Memory B cell (primary cell): Measurements from ENCODE around the gene SLC22A1.

ENCODE experiments used
- ATAC-seq: fragments of 150-1000 bp; cut with Tn5 transposase; 2 replicates; pipeline ENCODE4 v1.10.0; 2021; ENCODE audit warnings: low read depth, mild to moderate bottlenecking, moderate library complexity
- DNase-seq, 2 donors: peaks; one replicate each; pipeline ENCODE4 v3.0.0; 2022; ENCODE audit warnings: low spot score in 2 of 2
- H3K27ac Mint-ChIP-seq: one replicate; pipeline ENCODE4 v1.8.0; 2022; ENCODE audit warnings: mild to moderate bottlenecking, moderate library complexity, mixed read lengths
- H3K27me3 Mint-ChIP-seq: one replicate; pipeline ENCODE4 v1.8.0; 2022; ENCODE audit warnings: mixed read lengths
- H3K36me3 Mint-ChIP-seq: one replicate; pipeline ENCODE4 v1.8.0; 2022; ENCODE audit warnings: mild to moderate bottlenecking, mixed read lengths
- H3K4me1 Mint-ChIP-seq: one replicate; pipeline ENCODE4 v1.8.0; 2022; ENCODE audit warnings: mixed read lengths
- H3K4me3 Mint-ChIP-seq: one replicate; pipeline ENCODE4 v1.8.0; 2022; ENCODE audit warnings: mild to moderate bottlenecking, moderate library complexity, mixed read lengths
- H3K9me3 Mint-ChIP-seq: one replicate; pipeline ENCODE4 v1.8.0; 2022; ENCODE audit warnings: mixed read lengths

SLC22A1 gene

DNA sequence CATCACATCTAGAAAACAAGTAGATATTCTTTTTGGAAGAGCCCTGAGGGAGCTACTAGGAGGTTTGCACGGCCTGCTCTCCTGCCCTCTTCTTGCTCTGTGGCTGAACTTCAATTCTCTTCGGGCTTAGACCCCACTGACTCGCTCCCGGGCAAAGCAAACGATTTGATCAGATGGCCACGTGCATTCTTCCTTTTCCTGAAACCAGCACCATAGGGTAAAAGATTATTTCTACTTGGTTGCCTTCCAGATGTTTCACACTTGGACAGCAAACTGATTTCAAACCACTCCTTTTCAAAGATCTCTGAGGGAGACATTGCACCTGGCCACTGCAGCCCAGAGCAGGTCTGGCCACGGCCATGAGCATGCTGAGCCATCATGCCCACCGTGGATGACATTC is at the start of gene SLC22A1:
SLC22A1 (plus strand) TSS at position 258 of the 400 bp plus-strand sequence; CDS start at position 379, 121 bp downstream.
- Mint-ChIP-seq H3K27me3 (no peaks in the 10 kb centered on the region), H3K27ac (no peak within 1 kb of the TSS), H3K4me3 (no peak within 1 kb of the TSS), H3K36me3 (peaks cover 11% of the 10 kb centered on the region), H3K9me3 (no peaks in the 10 kb centered on the region), H3K4me1 (no peaks in the 10 kb centered on the region)
- DNase-seq, result no peak
- ATAC-seq, result no peak

DNA sequence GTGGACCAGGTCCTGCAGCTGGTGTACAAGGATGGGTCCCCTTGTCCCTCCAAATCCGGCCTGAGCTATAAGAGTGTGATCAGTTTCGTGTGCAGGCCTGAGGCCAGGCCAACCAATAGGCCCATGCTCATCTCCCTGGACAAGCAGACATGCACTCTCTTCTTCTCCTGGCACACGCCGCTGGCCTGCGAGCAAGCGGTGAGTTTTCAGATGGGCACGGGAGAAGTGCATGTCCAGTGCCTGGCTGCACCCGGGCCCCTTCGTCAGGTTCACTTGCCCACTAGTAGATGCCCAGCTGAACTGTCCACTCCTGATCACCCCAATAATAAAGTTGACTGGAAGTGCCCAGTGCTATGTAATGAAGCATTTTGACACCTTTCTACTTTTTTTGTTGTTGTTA is 48.3 kb upstream of the SLC22A1 start:
- Mint-ChIP-seq H3K4me1 (peaks cover 38% of the 10 kb centered on the region), H3K27me3 (no peaks in the 10 kb centered on the region), H3K27ac (no peak overlapping the region), H3K9me3 (no peaks in the 10 kb centered on the region), H3K36me3 (peaks cover 33% of the 10 kb centered on the region), H3K4me3 (no peak overlapping the region)
- ATAC-seq (no peak), DNase-seq (no peak)

DNA sequence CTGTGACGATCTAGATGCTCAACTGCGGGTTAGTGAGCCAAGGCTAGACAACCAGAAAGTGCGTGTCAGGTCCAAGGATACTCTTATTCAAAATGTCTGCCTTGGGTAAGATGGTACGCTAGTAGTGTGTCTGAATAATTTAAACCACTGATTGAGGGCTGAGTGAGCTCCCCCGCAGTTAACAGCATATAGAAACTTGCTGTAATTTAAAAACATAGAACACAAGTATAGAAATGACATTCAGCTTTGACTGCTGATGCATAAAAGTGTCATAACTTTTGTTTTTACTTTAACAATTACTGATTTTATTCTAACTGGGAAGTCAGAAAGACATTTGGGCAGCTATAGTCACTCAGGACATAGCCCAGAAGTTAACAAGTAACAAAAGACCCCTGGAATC is 45.6 kb upstream of the SLC22A1 start:
- Mint-ChIP-seq H3K36me3 (peaks cover 33% of the 10 kb centered on the region), H3K27ac (no peak overlapping the region), H3K27me3 (no peaks in the 10 kb centered on the region), H3K9me3 (no peaks in the 10 kb centered on the region), H3K4me1 (peaks cover 11% of the 10 kb centered on the region), H3K4me3 (no peak overlapping the region)
- DNase-seq (no peak), ATAC-seq (no peak)

DNA sequence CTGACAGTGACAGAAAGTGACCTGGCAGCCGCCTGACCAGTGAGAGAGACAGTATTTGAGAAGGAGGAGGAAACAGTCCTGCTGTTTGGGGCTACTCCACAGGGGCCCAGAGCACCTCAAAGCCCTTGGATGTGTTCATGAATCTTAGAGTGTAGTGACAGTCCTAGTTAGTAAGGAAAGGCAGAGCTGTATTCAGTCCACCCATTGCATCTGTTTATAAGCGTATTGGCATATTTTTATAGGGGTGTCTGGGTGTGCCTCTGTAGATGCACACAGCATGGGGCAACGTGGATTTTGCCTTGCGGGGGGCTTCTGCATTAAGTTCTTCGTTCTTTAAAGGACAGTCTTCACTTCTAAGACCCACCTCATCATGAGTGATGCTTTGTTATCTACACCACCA is 44.6 kb upstream of the SLC22A1 start:
- H3K27me3 Mint-ChIP-seq, result no peaks in the 10 kb centered on the region
- no peaks in the 10 kb centered on the region for H3K9me3 Mint-ChIP-seq
- peaks cover 31% of the 10 kb centered on the region for H3K36me3 Mint-ChIP-seq
- ATAC-seq (no peak), DNase-seq (no peak)
- H3K4me1 Mint-ChIP-seq, result peaks cover 5% of the 10 kb centered on the region
- H3K27ac Mint-ChIP-seq, result no peak overlapping the region
- H3K4me3 Mint-ChIP-seq, result no peak overlapping the region

DNA sequence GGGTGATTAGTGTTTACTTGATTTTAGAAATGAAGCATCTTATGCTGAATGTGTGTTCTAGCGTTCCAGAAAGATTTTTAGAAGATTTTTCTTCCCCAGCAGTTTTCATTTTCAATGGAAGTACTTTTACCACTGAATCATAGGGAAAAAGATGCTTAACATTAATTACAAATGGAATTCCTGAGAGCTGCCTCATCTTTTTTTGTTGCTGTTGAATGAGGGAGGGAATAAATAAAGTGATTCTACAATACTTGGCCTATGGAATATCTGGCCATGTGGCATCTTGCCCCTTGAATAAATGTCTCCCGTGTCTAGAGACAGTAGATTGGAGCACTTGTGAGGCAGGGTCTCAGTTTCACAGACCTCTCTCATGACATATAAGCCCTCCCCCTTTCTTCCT is 44.1 kb upstream of the SLC22A1 start:
- peaks cover 2% of the 10 kb centered on the region for H3K4me1 Mint-ChIP-seq
- peaks cover 28% of the 10 kb centered on the region for H3K36me3 Mint-ChIP-seq
- no peak overlapping the region for H3K4me3 Mint-ChIP-seq
- H3K27ac Mint-ChIP-seq, result no peak overlapping the region
- H3K27me3 Mint-ChIP-seq, result no peaks in the 10 kb centered on the region
- H3K9me3 Mint-ChIP-seq, result no peaks in the 10 kb centered on the region
- ATAC-seq (no peak), DNase-seq (no peak)

DNA sequence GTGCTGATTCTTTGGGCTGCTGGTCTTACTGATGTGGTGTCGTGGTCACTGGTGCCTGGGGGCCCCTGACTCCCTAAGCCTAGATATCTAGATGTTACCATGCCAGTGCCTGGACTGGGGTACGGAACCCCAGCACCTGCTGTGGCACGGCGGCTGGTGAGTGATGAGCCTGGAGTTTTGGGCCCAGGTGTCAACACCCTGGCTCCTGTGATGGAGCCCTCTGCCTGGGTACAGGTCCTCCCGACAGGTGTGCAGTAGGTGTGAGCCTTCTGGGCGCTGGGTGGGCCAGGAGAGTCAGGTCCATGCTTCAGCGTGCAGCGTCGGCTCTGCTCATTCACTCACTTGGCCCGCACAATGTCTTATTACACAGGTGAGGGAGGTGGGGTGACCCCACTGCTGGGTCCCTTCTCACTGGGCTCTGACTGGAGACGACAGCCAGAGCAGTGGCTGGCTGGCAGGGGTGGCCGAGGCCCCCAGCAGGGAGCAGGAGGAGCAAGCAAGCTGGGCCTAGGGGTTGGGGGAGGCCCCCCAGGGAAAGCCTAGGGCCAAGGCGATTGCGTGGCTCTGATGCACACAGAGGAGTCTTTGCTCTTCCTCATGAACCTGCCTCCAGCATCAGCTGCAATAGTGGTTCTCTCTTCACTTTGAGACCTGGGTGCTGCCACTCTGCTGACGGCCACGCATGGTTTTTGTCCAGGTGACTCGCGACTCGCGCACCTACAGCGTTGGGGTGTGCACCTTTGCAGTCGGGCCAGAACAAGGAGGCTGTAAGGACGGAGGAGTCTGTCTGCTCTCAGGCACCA is 42.5 kb upstream of the SLC22A1 start:
- no peaks in the 10 kb centered on the region for H3K27me3 Mint-ChIP-seq
- no peaks in the 10 kb centered on the region for H3K9me3 Mint-ChIP-seq

DNA sequence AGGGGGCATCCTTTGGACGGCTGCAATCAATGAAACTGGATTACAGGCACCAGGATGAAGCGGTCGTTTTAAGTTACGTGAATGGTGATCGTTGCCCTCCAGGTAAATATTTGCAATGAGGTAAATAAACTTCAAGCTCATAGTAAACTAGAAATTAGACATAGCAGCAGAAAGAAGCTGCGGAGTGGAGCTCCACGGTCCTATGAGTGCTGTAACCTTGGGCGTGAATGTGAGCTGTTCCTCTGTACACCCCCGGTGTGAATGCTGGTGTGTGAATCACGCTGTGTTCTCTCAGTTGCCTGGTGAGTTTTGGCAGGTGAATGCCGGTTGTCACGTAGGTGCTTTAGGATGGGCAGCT is 42.0 kb upstream of the SLC22A1 start:
- no peak overlapping the region for H3K4me3 Mint-ChIP-seq
- no peak for DNase-seq
- no peak overlapping the region for H3K27ac Mint-ChIP-seq
- H3K27me3 Mint-ChIP-seq, result no peaks in the 10 kb centered on the region
- H3K4me1 Mint-ChIP-seq, result no peaks in the 10 kb centered on the region
- peaks cover 24% of the 10 kb centered on the region for H3K36me3 Mint-ChIP-seq
- H3K9me3 Mint-ChIP-seq, result no peaks in the 10 kb centered on the region
- no peak for ATAC-seq

More for the DNA sequence above, 42.5 kb upstream of the SLC22A1 start:
- Mint-ChIP-seq H3K36me3 (peaks cover 22% of the 10 kb centered on the region), H3K27ac (no peak overlapping the region), H3K4me3 (no peak overlapping the region), H3K4me1 (no peaks in the 10 kb centered on the region)
- ATAC-seq, result no peak
- no peak for DNase-seq

DNA sequence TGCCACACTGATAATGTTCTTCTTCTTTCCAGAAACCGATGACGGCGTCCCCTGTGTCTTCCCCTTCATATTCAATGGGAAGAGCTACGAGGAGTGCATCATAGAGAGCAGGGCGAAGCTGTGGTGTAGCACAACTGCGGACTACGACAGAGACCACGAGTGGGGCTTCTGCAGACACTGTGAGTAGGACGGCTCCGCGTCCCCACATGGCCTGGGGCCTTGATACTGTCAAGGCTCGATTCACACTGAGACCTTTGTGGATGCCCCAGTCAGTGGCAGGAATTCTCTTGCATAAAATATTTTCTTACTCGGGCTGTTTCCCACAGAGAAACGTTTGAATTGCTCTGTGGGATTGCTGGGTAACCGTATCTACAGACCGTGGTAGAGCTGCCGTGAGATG is 41.5 kb upstream of the SLC22A1 start:
- Mint-ChIP-seq H3K4me1 (no peaks in the 10 kb centered on the region), H3K9me3 (no peaks in the 10 kb centered on the region), H3K36me3 (peaks cover 26% of the 10 kb centered on the region), H3K27ac (no peak overlapping the region), H3K27me3 (no peaks in the 10 kb centered on the region), H3K4me3 (no peak overlapping the region)
- ATAC-seq (no peak), DNase-seq (no peak)

DNA sequence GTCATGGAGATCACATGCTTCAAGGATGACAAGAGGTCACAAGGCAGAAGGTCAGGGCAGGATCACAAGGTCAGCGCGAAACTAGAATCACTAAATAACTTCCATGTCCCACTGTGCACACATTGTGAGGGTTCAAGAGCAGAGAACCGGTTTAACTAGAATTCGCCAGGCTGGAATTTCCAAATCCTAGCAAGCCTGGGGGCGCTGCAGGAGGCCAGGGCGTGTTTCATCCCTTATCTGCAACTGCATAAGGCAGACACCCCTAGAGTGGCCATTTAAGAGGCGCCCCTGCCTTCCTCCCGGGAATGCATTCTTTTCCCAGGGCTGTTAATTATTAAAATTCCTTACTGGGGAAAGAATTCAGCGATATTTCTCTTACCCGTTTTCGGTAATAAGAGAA is 40.2 kb upstream of the SLC22A1 start:
- H3K9me3 Mint-ChIP-seq, result no peaks in the 10 kb centered on the region
- no peak for ATAC-seq
- H3K36me3 Mint-ChIP-seq, result peaks cover 32% of the 10 kb centered on the region
- no peak for DNase-seq
- no peak overlapping the region for H3K27ac Mint-ChIP-seq
- H3K27me3 Mint-ChIP-seq, result no peaks in the 10 kb centered on the region
- no peak overlapping the region for H3K4me3 Mint-ChIP-seq
- H3K4me1 Mint-ChIP-seq, result no peaks in the 10 kb centered on the region

DNA sequence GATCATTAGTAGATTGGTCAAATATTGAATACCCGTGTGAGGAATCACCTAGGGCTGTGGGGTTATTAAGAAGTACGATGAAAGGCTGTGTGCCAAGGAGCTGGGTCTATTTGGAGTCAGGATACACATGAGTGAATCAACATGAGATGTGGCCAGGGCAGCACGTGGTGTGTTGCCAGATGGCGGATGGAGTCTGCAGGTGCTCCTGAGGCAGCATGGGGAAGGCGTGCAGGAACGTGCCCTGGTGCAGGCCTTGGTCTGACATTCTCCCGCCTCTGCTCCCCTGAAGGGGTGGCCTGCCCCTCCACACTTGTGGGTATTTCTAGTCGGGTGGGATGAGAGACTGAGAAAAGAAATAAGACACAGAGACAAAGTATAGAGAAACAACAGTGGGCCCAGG is 39.0 kb upstream of the SLC22A1 start:
- Mint-ChIP-seq H3K4me1 (no peaks in the 10 kb centered on the region), H3K27me3 (no peaks in the 10 kb centered on the region), H3K4me3 (no peak overlapping the region), H3K36me3 (peaks cover 30% of the 10 kb centered on the region), H3K27ac (no peak overlapping the region), H3K9me3 (no peaks in the 10 kb centered on the region)
- ATAC-seq, result no peak
- no peak for DNase-seq

DNA sequence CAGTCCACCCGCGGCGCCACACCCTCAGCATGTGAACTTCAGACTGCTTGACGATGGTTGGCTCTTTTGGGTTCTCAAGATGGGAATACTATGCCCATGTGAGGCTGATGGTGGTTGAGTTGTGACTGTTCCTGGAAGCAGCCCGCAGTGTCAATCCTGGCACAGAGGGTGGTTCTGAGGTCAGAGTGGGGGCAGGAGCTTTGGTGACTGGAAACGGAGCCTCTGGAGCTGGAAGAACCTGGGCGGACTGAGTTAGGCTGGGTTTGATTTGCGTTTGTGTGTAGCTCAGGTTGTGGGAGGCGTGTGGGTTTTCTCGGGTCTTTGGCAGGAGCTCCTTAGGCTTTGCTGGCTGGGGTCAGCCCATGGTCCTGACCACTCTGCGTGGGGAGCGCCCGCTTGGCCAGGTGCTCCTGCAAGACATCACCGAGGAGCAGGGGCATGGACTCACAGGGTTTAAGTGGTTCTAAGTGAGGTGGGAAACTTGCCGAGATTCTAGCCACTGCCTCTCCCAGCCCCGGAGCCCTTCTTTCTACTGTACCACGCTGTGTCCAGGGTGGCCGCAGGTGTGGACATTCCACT is 37.3 kb upstream of the SLC22A1 start:
- Mint-ChIP-seq H3K36me3 (peaks cover 36% of the 10 kb centered on the region), H3K27me3 (no peaks in the 10 kb centered on the region), H3K4me3 (no peak overlapping the region), H3K4me1 (no peaks in the 10 kb centered on the region), H3K9me3 (no peaks in the 10 kb centered on the region), H3K27ac (no peak overlapping the region)
- no peak for ATAC-seq
- DNase-seq, result no peak

DNA sequence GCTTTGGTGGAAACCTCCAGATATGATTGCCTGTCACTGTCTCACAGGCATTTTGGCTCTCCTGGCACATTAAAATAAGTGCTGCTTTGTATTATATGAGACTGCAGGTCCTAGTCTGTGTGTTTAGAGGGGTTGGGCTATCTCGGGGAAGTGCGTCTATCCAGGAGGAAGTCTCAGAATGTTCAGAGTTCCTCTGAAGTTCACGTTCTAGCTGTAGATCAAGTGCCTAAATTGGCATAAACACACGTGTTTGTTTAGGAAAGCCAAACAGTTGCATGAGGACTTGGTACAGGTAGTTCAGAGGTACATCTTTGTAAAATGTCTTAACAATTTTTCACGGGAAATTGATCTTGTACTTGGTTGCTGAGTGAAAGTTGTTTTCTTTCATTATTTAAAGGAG is 36.4 kb upstream of the SLC22A1 start:
- no peak for ATAC-seq
- H3K36me3 Mint-ChIP-seq, result peaks cover 41% of the 10 kb centered on the region
- H3K27ac Mint-ChIP-seq, result no peak overlapping the region
- DNase-seq, result no peak
- H3K4me3 Mint-ChIP-seq, result no peak overlapping the region
- H3K4me1 Mint-ChIP-seq, result no peaks in the 10 kb centered on the region
- no peaks in the 10 kb centered on the region for H3K9me3 Mint-ChIP-seq
- H3K27me3 Mint-ChIP-seq, result no peaks in the 10 kb centered on the region

DNA sequence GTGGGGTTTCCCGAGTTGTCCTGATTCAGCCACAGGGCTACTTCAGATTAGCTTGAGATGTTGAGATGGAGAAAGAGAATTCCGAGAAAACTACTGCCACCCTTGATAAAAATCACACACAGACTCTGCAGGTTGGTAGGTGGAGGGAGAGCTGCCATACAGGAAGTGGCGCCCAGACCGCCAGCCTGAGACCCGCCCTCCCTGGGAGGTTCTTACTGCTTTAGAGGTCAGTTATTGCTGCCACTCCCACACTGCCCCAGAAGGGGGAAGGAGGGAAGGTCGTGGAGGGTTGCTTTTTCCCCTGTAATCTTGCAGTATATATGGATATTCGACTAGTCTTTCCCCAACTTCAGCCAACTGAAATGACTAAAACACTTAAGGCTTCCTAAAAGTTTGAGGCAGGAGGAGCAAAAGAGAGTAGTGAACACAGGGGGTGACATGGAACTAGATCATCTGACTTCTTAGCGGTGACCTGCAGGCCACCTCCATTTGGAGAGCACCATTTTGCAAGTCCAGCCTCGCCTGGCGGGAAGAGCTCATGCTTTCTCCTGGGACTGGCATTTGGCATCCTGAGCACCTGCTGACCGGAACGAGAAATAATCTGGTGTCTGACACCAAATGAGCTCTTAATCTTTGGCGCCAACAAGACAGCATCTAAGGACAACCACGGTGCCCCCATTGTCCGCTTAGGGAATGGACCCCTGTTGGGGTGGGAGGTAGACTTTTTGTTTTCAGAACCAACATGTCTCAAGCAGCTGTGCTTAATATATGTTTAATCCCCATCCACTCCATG is 35.7 kb upstream of the SLC22A1 start:
- no peaks in the 10 kb centered on the region for H3K27me3 Mint-ChIP-seq
- no peaks in the 10 kb centered on the region for H3K9me3 Mint-ChIP-seq
- peaks cover 41% of the 10 kb centered on the region for H3K36me3 Mint-ChIP-seq
- DNase-seq (no peak), ATAC-seq (no peak)
- no peaks in the 10 kb centered on the region for H3K4me1 Mint-ChIP-seq
- no peak overlapping the region for H3K4me3 Mint-ChIP-seq
- H3K27ac Mint-ChIP-seq, result no peak overlapping the region

DNA sequence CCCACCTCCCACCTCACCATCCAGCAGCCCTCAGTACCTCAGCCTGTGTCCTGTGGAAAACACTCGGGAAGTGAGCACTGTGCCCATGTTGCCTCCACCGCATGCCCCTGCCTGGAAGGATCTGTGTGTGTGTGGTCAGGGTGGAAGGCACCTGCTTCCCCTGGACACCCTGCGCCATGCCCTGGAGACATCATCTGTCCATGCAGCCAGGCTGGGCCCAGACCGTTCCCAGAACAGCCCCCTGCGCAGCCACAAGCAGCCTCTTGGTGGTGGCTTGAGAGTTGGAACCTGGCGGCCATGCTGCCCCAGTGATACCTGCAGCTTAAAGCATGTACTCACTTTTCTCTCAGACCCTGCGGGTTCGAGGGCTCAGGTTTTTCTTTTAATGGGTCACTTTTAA is 34.9 kb upstream of the SLC22A1 start:
- DNase-seq (no peak), ATAC-seq (no peak)
- Mint-ChIP-seq H3K4me3 (no peak overlapping the region), H3K4me1 (no peaks in the 10 kb centered on the region), H3K27me3 (no peaks in the 10 kb centered on the region), H3K9me3 (no peaks in the 10 kb centered on the region), H3K36me3 (peaks cover 36% of the 10 kb centered on the region), H3K27ac (no peak overlapping the region)
